GM11168 (cell line): Measurements from ENCODE around the gene ZNF227.
"Not testable (repeated sequence)": the region's sequence is repeated elsewhere in the genome, so short reads cannot be mapped to it uniquely, and the experiment has no call there.

Experiments used
- in situ Hi-C: fragments of 300-500 bp; cut with MboI; formaldehyde crosslinking; loops from one replicate; pipeline ENCODE4 v1.12.0; 2022; ENCODE audit warnings: low sequenced_read_pairs; ENCODE audit not compliant: unreplicated experiment

ZNF227 gene

GRCh38 chr19:44232867-44233266 is 20.5 kb downstream of the ZNF227 start:
- in situ Hi-C loops, result no loop called here

- in situ Hi-C loops, result no loop called here
These were observed 24.1 kb downstream of the ZNF227 start for GRCh38 chr19:44236384-44236783.

GRCh38 chr19:44252332-44252731 is 40.0 kb downstream of the ZNF227 start:
- in situ Hi-C loops, result not testable (repeated sequence)

- in situ Hi-C loops, result not testable (repeated sequence)
These were observed 41.1 kb downstream of the ZNF227 start for GRCh38 chr19:44253392-44253791.

GRCh38 chr19:44254496-44254895 is 42.2 kb downstream of the ZNF227 start:
- in situ Hi-C loops, result no loop called here

- in situ Hi-C loops, result no loop called here
These were observed 43.5 kb downstream of the ZNF227 start for GRCh38 chr19:44255705-44256411.

GRCh38 chr19:44258136-44258535 is 45.8 kb downstream of the ZNF227 start:
- in situ Hi-C loops, result no loop called here

GRCh38 chr19:44258835-44259413 is 46.6 kb downstream of the ZNF227 start:
- in situ Hi-C loops, result no loop called here

GRCh38 chr19:44260343-44260681 is 48.0 kb downstream of the ZNF227 start:
- in situ Hi-C loops, result no loop called here

- in situ Hi-C loops, result no loop called here
These were observed 48.5 kb downstream of the ZNF227 start for GRCh38 chr19:44260695-44261446.

- in situ Hi-C loops, result no loop called here
These were observed 65.0 kb downstream of the ZNF227 start for GRCh38 chr19:44277331-44277730.

GRCh38 chr19:44278181-44278690 is 65.9 kb downstream of the ZNF227 start:
- in situ Hi-C loops, result no loop called here

- in situ Hi-C loops, result no loop called here
These were observed 68.6 kb downstream of the ZNF227 start for GRCh38 chr19:44280916-44281315.

- in situ Hi-C loops, result no loop called here
These were observed 70.5 kb downstream of the ZNF227 start for GRCh38 chr19:44282846-44283245.

GRCh38 chr19:44284968-44285367 is 72.6 kb downstream of the ZNF227 start:
- in situ Hi-C loops, result no loop called here
